ENCODE measurements around the gene PLAAT4. TPM values are rescaled to one million over a fixed set of nuclear protein-coding genes. Genes with fewer than 3 reads are reported as not detected.
"Not testable (repeated sequence)": the region's sequence is repeated elsewhere in the genome, so short reads cannot be mapped to it uniquely, and the experiment has no call there.

Gene PLAAT4
- polyA plus RNA-seq, 10 donors, result 2.4 to 7.8 (median 4.6) TPM

DNA sequence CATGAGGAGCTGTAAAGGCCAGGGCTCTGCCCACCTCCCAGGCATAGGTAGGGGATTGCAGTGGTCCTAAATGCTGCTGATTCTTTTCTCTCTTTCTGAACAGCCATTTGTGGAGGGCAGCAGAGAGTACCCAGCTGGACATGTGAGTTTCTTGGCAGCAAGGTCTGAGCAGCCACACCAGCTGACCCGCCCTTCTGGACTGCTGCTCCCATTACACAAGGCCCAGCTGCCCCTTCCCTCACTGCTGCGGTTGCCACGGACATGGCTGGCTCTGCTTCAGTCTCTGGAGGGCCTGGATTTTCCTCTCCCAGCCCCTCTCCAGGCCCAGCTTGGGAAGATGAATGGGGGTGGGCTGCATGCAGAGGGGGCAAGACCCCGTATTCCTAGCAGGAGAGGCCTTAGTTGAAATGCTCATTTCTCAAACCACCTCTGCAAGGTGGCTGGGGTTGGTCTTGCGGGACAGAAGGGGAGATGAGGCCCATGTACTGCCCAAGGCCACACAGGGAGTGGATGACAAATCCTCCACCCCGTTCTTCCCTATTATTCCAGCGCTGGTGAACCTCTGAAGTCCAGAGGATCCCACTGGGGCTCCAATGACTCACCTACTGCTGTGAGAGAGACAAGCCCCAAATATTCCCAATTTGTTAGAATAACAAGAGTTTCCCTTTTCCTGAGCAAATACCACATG, 26.1 kb upstream of the PLAAT4 start:
- peak in 1 of 3 donors; percentile 61 for DNase-seq

DNA sequence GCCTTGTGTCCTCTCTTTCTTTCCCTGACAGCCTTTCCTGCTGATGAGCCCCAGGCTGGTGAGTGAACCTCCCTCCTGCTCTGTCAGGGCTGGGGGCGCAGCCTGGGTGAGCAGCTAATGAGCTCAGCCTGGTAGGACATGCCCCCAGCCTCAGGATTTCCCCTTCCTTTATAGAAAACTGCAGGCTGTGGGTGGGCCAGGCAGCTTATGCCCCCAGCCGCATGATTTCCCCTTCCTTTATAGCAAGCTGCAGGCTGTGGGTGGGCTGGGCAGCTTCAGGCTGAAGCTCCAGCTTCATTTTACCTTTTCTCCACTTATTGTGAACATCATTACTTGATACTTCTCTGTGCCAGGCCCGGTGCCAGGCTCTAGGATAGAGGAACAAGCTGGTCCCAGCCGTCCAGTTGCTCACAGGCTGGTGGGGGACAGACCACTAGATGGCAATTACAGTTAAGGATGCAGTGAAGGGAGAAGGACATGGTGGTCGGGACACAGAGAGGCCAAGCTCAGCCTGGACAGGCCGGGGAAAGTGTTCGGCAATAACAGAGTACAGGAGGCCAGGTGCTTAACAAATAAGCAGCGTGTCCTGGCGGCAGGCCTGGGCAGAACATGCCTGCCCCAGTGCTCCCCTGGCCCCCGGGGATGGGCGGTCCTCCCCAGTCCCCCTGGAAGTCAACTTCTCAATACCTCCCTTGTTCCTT, 25.4 kb upstream of the PLAAT4 start:
- no peak for DNase-seq

DNA sequence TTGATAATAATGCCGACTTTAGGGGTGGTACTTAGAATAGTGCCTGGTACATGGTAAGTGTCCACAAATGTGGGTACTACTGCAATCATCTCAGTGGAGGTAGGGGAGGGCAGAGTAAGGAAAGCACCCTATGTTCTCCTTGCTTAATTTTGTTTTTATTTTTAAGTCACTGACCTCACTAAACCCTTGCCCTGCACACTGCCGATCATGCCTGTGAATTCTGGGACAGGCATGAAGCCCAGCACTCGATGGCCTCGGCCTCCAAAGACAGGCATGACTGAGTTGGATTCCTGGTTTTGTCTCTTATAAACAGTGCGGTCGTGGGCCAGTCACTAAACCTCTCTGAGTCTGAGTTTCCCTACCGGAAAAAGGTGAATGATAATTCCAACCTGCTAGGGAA, 23.8 kb upstream of the PLAAT4 start:
- no peak for DNase-seq

DNA sequence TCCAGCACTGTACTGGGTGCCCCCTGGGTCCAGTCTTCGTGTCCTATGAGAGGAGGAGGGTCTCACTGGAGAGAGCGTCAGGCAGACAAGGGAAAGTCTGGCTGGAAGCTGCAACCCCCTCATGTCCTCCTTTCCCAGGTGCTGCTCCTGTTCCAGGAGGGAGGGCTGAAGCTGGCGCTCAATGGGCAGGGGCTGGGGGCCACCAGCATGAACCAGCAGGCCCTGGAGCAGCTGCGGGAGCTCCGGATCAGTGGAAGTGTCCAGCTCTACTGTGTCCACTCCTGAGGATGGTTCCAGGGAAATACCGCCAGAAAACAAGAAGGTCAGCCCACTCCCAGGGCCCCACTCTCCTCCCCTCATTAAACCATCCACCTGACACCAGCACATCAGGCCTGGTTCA, 20.5 kb upstream of the PLAAT4 start:
- DNase-seq, result no peak

DNA sequence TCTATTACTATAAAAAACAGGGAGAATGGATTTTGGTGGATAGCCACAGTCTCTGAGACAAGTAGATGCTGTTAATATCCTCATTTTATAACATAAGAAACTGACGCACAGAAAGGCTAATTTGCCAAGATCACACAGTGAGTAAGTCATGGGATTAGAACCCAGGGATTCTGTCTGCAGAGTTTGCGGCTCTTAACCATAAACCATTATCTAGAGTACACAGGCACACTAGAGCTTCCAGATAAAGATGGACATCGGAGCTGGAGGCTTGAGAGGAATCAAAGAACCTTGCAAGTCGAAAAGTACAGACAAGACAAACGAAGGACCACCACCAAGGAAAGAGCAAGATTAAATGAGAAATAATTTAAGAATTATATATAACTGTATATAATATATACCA, 19.5 kb upstream of the PLAAT4 start:
- no peak for DNase-seq

DNA sequence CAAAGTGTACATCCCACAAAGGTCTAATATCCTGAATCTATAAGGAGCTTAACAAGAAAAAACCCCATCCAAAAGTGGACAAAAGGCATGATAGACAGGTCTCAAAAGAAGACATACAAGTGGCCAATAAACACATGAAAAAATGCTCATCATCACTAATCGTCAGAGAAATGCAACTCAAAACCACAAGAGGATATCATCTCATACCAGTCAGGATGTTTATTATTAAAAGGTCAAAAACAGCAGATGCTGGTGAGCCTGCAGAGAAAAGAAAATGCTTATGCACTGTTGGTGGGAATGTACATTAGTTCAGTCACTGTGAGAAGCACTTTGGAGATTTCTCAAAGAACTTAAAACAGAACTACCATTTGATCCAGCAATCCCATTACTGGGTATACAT, 18.1 kb upstream of the PLAAT4 start:
- no peak for DNase-seq

DNA sequence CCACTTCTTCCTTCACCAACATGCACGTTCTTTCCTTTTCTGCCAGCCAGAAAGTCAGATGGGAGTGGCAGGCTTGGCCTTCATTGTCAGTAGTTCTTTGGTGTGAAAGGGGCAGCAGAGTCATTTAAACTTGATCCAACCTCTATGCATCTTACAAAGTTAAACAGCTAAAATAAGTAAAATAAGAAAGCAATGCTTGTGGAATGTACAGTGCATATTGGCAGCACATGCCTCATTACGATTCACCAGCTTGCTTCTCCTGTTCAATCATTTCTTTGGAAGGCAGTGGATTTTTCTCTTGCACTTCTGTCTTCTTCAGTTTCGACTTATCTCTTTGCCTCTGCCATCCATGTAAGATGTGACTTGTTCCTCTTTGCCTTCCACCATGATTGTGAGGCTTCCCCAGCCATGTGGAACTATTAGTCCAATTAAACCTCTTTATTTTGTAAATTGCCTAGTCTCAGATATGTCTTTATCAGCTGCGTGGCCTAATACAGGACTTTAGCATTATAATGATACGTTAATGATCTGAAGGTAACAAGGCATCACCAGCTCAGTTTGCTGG, 15.9 kb upstream of the PLAAT4 start:
- no peak for DNase-seq

- no peak for DNase-seq
Observed at GRCh38 chr11:63521896-63522295, 14.7 kb upstream of the PLAAT4 start.

GRCh38 chr11:63523151-63523550, 13.5 kb upstream of the PLAAT4 start:
- no peak for DNase-seq

- DNase-seq, result no peak
Observed at GRCh38 chr11:63527667-63528066, 8.9 kb upstream of the PLAAT4 start.

- not testable (repeated sequence) for DNase-seq
Observed at GRCh38 chr11:63528156-63528555, 8.5 kb upstream of the PLAAT4 start.

- DNase-seq, result not testable (repeated sequence)
Observed at GRCh38 chr11:63528729-63529278, 7.8 kb upstream of the PLAAT4 start.

- not testable (repeated sequence) for DNase-seq
Observed at GRCh38 chr11:63529373-63529772, 7.2 kb upstream of the PLAAT4 start.

DNA sequence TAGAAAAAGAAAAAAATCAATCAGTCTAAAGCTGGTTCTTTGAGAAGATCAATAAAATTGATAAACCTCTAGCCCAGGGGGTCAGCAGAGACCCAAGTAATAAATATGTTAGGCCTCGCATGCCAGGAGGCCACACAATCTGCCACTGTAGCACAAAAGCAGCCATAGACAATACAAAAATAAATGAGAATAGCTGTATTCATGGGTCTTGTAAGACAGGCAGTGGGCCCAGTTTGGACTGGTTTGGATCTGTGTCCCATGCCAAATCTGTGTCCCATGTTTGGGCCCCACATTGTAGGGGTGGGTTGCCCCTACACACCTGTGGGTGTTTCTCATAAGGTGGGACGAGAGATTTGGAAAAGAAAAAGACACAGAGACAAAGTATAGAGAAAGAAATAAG, 6.6 kb upstream of the PLAAT4 start:
- DNase-seq, result no peak

DNA sequence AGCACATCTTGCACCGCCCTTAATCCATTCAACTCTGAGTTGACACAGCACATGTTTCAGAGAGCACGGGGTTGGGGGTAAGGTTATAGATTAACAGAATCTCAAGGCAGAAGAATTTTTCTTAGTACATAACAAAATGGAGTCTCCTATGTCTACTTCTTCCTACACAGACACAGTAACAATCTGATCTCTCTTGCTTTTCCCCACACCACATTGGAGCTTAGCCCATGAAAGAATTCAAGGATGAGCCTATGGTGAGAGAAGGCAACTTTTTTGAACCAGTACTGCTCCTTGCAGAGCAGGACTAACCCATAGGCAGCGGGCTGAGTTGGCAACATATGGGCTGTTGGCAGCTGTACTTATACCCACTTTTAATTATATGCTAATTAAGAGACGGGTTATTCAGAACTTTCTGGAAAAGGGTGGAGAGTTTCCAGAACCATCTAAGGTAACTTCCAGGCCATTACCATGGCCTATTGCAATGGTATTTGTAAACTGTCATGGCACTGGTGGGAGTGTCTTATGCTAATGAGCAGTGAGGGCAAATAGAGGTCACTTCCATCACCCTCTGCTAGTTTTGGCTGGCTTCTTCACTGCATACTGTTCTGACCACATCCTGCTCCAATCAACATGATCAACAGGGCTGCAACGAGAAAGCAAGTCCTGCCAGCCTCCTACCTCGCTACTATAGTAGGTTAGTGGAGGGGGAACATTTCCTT, 5.4 kb upstream of the PLAAT4 start:
- peak in 1 of 3 donors; percentile 52 for DNase-seq

DNA sequence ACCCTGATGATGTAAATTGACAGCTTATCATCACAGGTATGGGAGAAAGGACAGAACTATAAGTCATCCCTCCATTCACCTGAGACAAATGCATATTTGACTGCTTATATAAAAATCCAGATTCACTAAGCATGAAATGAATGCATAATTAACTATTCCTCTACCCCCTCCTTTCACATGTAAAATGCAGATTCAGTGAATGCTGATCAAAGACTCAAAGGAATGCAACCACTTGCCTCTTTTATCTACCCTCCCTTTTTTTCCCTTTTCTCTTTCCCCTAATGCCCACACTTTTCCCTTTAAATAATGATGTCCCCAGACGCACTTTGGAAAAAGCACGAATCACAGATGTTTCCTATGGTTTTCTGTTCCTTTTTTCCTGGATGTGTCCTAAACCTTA, 4.5 kb upstream of the PLAAT4 start:
- DNase-seq, result no peak

DNA sequence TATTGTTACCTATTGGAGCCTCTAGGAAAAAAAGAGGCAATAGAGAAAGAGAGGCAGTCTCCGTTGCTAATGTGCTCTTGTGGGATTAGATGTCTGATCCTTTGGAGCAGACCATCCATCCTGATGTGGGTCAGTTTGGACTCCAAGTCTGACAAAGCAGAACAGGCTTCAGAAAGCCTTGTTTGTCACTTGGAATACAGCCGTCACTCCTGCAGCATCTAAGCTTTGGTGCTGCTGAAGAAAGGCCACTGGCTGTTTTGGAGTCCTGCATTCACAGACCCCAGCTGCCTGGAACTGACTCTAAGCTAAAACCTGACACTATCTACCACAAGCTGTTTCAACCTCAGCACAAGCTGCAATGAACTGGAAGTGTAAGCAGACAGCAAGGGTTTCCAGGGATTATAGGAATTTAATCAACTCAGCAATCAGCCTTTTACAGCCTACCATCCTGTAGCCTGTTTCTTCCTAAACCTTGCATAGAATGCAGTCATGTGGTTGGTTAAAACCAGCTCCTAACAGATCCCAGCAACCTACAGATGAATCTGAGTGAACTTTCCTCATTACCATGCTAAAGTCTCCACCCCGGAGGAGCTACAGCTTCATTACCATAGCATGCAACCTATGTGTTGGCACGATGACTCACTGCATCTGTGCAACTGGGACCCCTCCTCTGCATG, 3.7 kb upstream of the PLAAT4 start:
- DNase-seq, result no peak

GRCh38 chr11:63534076-63534475, 2.5 kb upstream of the PLAAT4 start:
- DNase-seq, result no peak

GRCh38 chr11:63534895-63535461, 1.6 kb upstream of the PLAAT4 start:
- DNase-seq, result no peak

- DNase-seq, result no peak
Observed at GRCh38 chr11:63535734-63536133, 874 bp upstream of the PLAAT4 start.

Data from muscle of back (tissue), 11 donors.